GM12875 (cell line): ENCODE results near the gene CCDC174.
"Not testable (repeated sequence)": the region's sequence is repeated elsewhere in the genome, so short reads cannot be mapped to it uniquely, and the experiment has no call there.

Experiments used
- H3K4me3 ChIP-seq: one replicate; pipeline ENCODE4 v1.5.1; 2011; ENCODE audit warnings: low read depth, low read length, control low read depth
- CTCF ChIP-seq: IDR thresholded peaks from 2 replicates; pipeline ENCODE4 v1.5.1; 2011; ENCODE audit warnings: low read depth, mild to moderate bottlenecking, control low read depth, inconsistent platforms, low read length, moderate library complexity, borderline replicate concordance; ENCODE audit not compliant: insufficient read depth

The CCDC174 gene

GRCh38 chr3:14608298-14608697 lies 43.3 kb upstream of the CCDC174 start:
- no peak for TF ChIP-seq CTCF
- H3K4me3 ChIP-seq: no peak overlapping the region

- not testable (repeated sequence) for H3K4me3 ChIP-seq
These were observed 42.5 kb upstream of the CCDC174 start for GRCh38 chr3:14609058-14609457.

GRCh38 chr3:14609506-14609905 lies 42.1 kb upstream of the CCDC174 start:
- TF ChIP-seq CTCF: no peak

GRCh38 chr3:14609941-14610340 lies 41.6 kb upstream of the CCDC174 start:
- no peak for TF ChIP-seq CTCF
- H3K4me3 ChIP-seq: no peak overlapping the region

More at GRCh38 chr3:14609506-14609905, 42.1 kb upstream of the CCDC174 start:
- H3K4me3 ChIP-seq: no peak overlapping the region

- no peak overlapping the region for H3K4me3 ChIP-seq
- TF ChIP-seq CTCF: no peak
These were observed 37.4 kb upstream of the CCDC174 start for GRCh38 chr3:14614189-14614588.

GRCh38 chr3:14614862-14615261 lies 36.7 kb upstream of the CCDC174 start:
- TF ChIP-seq CTCF: no peak
- no peak overlapping the region for H3K4me3 ChIP-seq

- TF ChIP-seq CTCF: no peak
- no peak overlapping the region for H3K4me3 ChIP-seq
These were observed 34.7 kb upstream of the CCDC174 start for GRCh38 chr3:14616606-14617507.
